HepG2 (cell line): ENCODE data around the gene ZSCAN4. TPM values are rescaled to one million over a fixed set of nuclear protein-coding genes. Genes with fewer than 3 reads are reported as not detected.
A peak's percentile ranks its signal among the peaks of the same experiment; 100 is the strongest.

Source experiments
- DMAP1 ChIP-seq: IDR thresholded peaks from 2 replicates; pipeline ENCODE4 v1.6.1; 2016
- FIP1L1 ChIP-seq: fragments of 200-400 bp; formaldehyde crosslinking; IDR thresholded peaks from 2 replicates; pipeline ENCODE4 v1.6.1; 2018; ENCODE audit warnings: low read depth, mild to moderate bottlenecking, low read length, moderate library complexity, borderline replicate concordance; ENCODE audit not compliant: insufficient read depth
- HMGXB3 ChIP-seq: sonication (generic); formaldehyde crosslinking; IDR thresholded peaks from 2 replicates; pipeline ENCODE4 v1.4.0; 2020; ENCODE audit warnings: missing genetic modification reagents, borderline replicate concordance
- IRX3 ChIP-seq: sonication (generic); formaldehyde crosslinking; IDR thresholded peaks from 2 replicates; pipeline ENCODE4 v1.8.1; 2023; ENCODE audit warnings: mild to moderate bottlenecking, low read depth, missing genetic modification reagents, borderline replicate concordance
- RXRA ChIP-seq: sonication (generic); formaldehyde crosslinking; IDR thresholded peaks from 2 replicates; pipeline ENCODE4 v1.5.1; 2020; ENCODE audit warnings: missing genetic modification reagents
- SKI ChIP-seq: fragments of 450-650 bp; IDR thresholded peaks from one replicate; pipeline ENCODE4 v1.6.1; 2018; ENCODE audit warnings: mild to moderate bottlenecking; ENCODE audit not compliant: partially characterized antibody
- ZHX1 ChIP-seq: sonication (generic); formaldehyde crosslinking; IDR thresholded peaks from 2 replicates; pipeline ENCODE4 v1.8.1; 2022; ENCODE audit warnings: low read depth, mild to moderate bottlenecking, missing genetic modification reagents
- ZNF672 ChIP-seq: sonication (generic); formaldehyde crosslinking; IDR thresholded peaks from 2 replicates; pipeline ENCODE4 v1.8.1; 2022; ENCODE audit warnings: missing genetic modification reagents
- ZNF777 ChIP-seq: sonication (generic); formaldehyde crosslinking; IDR thresholded peaks from 2 replicates; pipeline ENCODE4 v1.4.0; 2020; ENCODE audit warnings: missing genetic modification reagents
- ZXDC ChIP-seq: sonication (generic); formaldehyde crosslinking; IDR thresholded peaks from 2 replicates; pipeline ENCODE4 v1.5.0; 2020; ENCODE audit warnings: mild to moderate bottlenecking, missing genetic modification reagents
- polyA plus RNA-seq, 8 experiments: library from polyadenylated mRNA; depleted of rRNA in 3 of 8; stranded (reverse) in 7 of 8; unstranded in 1 of 8; fragments of >200 nt; fragmentation: Illumina TruSeq in 4 of 8; extraction: Trizol in 4 of 8; gene quantifications; 2 replicates each; pipeline versions ENCODE4 v1.2.1 to v1.2.3, GENCODE V29; 2011 to 2016; ENCODE audit warnings: low read depth in 4 of 8, missing spikeins in 1 of 8, mixed read lengths in 1 of 8; ENCODE audit not compliant: insufficient read depth in 1 of 8
- total RNA-seq, 5 experiments: library from RNA; depleted of rRNA; stranded (reverse); fragments of >200 nt; fragmentation: Illumina TruSeq; extraction: Trizol; gene quantifications; 2 replicates each; pipeline ENCODE4 v1.2.3, GENCODE V29; 2016; ENCODE audit warnings: low read depth in 1 of 5
- TF ChIP-seq, protein P1 (sequence below): sonication (generic); formaldehyde crosslinking; IDR thresholded peaks from 2 replicates; pipeline ENCODE4 v1.4.0; 2020; ENCODE audit warnings: low read depth, missing genetic modification reagents
- TF ChIP-seq, protein P2 (sequence below): IDR thresholded peaks from 2 replicates; pipeline ENCODE4 v1.6.1; 2018; ENCODE audit warnings: missing genetic modification reagents

ZSCAN4 gene
- total and polyA plus RNA-seq, 2 of the 13 experiments (the other 11 are each of a cell fraction or from before 2014, with no cell fraction given) = 0.60 to 0.73 TPM

DNA sequence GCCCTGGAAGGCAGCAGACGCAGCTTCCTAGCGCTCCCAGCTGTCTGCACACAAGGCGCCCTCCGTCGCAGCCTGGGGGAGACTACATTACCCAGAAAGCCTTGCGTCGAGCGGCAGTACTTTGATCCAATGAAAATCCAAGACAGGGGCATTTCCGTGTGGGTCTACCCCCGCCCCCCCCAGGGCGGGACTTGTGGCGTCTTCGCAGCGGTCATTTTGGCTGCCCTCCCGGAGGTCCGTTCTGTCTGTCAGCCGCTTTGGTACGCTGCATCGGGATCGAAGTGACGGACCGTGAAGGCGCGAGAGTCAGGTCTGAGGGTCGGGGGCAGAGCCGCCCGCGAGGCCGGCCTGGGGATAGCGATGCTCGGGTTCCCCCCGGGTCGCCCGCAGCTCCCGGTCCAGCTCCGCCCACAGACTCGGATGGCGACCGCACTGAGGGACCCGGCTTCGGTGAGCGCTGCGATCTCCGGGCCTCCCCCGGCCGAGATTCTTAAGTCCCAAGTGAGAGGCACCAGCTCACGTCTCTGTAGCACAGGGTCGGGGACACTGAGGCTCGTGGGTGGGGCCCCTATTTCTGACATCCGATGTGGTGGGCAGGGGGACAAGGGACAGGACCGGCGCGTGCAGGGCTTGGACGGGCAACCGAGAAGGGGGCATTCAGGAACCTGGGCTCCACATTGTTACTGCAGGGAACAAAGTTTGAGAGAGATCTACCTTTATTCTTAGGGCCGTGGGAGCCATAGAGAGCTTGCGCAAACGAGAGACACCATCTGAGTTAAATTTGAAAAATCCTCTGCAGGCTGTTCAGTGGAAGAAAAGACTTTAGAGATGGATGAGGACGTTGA lies 35.5 kb upstream of the ZSCAN4 start, which contains the start of gene ZNF211 (continued):
- TF ChIP-seq HMGXB3 = peak; percentile 73; the same call in 1 of the 2 replicates
- TF ChIP-seq FIP1L1 = no peak
- TF ChIP-seq IRX3 (CRISPR knock-in tag) = no peak
- peak; percentile 62 for TF ChIP-seq RXRA (CRISPR knock-in tag)
- TF ChIP-seq ZXDC = no peak
- TF ChIP-seq ZNF672 (CRISPR knock-in tag) = no peak
- peak; percentile 68 for TF ChIP-seq DMAP1 (CRISPR knock-in tag)
- TF ChIP-seq, protein P1, sequence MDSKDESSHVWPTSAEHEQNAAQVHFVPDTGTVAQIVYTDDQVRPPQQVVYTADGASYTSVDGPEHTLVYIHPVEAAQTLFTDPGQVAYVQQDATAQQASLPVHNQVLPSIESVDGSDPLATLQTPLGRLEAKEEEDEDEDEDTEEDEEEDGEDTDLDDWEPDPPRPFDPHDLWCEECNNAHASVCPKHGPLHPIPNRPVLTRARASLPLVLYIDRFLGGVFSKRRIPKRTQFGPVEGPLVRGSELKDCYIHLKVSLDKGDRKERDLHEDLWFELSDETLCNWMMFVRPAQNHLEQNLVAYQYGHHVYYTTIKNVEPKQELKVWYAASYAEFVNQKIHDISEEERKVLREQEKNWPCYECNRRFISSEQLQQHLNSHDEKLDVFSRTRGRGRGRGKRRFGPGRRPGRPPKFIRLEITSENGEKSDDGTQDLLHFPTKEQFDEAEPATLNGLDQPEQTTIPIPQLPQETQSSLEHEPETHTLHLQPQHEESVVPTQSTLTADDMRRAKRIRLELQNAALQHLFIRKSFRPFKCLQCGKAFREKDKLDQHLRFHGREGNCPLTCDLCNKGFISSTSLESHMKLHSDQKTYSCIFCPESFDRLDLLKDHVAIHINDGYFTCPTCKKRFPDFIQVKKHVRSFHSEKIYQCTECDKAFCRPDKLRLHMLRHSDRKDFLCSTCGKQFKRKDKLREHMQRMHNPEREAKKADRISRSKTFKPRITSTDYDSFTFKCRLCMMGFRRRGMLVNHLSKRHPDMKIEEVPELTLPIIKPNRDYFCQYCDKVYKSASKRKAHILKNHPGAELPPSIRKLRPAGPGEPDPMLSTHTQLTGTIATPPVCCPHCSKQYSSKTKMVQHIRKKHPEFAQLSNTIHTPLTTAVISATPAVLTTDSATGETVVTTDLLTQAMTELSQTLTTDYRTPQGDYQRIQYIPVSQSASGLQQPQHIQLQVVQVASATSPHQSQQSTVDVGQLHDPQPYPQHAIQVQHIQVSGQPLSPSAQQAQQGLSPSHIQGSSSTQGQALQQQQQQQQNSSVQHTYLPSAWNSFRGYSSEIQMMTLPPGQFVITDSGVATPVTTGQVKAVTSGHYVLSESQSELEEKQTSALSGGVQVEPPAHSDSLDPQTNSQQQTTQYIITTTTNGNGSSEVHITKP (CRISPR knock-in tag) = 0 out of 2 replicates have a peak, but pooled peaks have one; percentile 46
- TF ChIP-seq SKI = no peak
- no peak for TF ChIP-seq ZHX1 (CRISPR knock-in tag)
- peak; percentile 74; the same call in 1 of the 2 replicates for TF ChIP-seq ZNF777 (CRISPR knock-in tag)
- TF ChIP-seq, protein P2, sequence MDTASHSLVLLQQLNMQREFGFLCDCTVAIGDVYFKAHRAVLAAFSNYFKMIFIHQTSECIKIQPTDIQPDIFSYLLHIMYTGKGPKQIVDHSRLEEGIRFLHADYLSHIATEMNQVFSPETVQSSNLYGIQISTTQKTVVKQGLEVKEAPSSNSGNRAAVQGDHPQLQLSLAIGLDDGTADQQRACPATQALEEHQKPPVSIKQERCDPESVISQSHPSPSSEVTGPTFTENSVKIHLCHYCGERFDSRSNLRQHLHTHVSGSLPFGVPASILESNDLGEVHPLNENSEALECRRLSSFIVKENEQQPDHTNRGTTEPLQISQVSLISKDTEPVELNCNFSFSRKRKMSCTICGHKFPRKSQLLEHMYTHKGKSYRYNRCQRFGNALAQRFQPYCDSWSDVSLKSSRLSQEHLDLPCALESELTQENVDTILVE = 0 out of 2 replicates have a peak, but pooled peaks have one; percentile 41
